ENCODE data around the gene SREBF2.
A peak's percentile ranks its signal among the peaks of the same experiment; 100 is the strongest.

The SREBF2 gene

DNA sequence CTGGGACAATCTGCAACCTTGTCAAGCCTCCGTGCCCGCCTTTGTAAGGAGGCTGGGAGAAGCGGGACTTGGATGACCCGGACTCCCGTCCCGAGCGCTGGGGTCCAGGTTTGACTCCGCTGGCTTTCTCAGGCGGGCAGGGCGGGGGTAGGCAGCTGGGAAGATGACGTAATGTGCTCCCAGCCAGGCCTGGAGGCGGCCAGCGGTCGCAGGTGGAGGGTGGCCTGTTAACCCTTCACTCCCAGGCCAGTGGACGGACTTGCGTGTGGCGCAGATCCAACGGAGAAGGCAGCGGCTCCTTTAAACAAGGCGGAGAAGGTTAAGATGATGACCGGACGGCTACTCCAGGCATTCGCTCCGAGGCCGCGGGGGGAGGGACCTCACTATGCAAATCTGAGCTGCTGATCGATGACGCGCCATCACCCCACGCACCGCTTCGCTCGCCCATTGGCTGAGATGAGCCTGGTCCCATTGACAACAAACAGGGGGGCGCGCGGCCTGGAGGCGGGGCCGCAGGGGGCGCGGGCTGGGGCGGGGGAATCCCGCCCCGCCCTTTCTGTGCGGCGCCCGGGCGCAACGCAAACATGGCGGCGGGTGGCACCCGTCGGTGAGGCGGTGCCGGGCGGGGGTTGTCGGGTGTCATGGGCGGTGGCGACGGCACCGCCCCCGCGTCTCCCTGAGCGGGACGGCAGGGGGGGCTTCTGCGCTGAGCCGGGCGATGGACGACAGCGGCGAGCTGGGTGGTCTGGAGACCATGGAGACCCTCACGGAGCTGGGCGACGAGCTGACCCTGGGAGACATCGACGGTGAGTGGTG lies at the start of gene SREBF2:
Gene SREBF2 (plus strand): TSS at position 553 of the 816 bp plus-strand sequence. CDS start 166 bp downstream, at position 719.
- DNase-seq (ENCODE audit: low read depth, low spot score): peak; percentile 97

DNA sequence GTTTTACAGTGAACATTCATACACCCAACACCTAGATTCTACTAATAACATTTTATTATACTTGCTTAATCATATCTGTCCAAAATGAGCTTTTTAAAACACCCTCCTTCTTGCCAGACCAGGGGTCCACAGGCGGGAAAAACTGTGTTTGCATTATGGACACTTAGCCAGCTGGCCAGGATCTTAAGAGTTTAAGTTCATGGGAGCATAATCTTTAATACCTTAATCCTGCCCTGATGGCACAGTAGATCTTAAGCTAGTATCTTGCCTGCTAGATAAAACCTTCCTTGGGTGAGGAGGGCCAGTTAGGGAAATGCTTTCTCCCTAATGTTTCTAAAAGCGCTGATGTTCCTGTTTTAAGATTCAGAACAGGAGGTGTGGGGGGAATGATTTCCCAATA lies 45.6 kb upstream of the SREBF2 start:
- DNase-seq (ENCODE audit: low read depth, low spot score): no peak

DNA sequence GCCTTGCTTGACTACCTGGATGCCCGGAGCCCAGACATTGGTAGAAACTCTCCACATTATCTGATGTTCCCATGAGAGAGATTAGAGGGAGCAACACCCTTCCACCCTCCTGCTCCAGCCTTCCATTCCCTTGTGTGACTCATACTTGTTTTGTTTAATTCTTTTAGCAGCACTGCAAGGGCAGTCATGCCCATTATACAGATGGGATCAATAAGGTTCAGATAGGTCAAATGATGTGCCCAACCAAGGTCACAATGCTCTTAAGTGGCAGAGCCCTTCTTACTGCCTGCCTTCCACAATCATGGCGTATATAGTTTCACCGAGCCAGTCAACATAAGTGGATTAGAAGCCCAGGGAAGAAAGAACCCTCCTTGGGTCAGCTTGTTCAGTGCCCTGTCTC lies 39.0 kb upstream of the SREBF2 start:
- DNase-seq (ENCODE audit: low read depth, low spot score): no peak

DNA sequence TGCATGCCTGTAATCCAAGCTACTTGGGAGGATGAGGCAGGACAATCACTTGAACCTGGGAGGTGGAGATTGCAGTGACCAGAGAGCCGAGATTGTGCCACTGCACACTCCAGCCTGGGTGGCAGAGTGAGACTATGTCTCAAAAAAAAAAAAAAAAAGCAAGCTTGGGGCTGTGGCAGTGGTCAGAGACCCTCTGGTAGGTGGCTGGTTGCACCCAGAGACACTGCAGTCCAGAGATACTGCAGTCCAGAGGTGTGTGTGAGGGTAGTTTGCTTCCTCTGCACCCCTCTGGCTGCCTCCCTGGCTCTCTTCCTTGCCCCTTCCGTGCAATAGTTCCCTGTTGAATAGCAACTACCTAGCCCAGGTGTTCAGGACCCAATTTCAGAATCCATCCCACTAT lies 34.2 kb upstream of the SREBF2 start:
- DNase-seq (ENCODE audit: low read depth, low spot score): no peak

DNA sequence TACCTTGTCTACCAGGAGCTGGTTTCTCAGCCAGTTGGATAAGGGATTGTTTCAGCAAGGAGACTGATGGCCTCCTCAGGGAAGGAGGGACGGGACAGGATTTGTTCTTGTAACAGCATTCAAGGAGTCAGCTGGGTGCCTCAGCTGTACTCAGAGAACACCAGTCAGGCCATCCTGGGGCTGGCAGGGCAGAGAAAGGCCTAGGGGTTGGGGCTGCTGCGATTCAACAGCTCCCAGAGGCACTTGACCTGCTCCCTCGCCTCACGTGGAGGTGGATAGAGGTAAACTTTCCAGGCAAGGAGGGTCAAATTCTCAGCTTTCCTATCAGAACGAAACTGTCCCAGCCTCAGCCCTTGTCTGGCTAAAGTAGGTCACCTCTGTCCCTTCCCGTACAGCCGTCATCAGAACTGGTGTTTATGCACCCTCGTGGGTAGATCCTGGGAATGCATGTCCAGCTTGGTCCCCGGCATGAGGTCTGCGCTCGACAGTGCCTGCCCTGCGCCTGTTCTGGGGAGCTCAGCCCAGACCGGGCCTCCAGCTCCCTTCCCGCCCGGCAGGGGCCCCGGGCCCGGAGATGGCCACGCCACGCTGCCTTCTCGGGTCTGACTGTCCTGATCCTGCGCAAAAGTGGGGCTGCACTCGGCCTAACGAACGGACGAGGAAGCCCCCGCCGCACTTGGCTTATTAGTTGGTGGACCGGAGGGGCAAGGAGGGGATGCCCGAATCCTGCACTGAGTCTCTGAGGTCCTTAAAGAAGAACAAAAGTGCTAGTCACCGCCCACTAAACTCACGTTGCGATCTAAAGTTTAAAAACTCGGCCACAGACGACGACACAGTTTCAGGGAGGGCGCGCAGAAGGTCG lies 33.2 kb upstream of the SREBF2 start:
- no peak for DNase-seq (ENCODE audit: low read depth, low spot score)

DNA sequence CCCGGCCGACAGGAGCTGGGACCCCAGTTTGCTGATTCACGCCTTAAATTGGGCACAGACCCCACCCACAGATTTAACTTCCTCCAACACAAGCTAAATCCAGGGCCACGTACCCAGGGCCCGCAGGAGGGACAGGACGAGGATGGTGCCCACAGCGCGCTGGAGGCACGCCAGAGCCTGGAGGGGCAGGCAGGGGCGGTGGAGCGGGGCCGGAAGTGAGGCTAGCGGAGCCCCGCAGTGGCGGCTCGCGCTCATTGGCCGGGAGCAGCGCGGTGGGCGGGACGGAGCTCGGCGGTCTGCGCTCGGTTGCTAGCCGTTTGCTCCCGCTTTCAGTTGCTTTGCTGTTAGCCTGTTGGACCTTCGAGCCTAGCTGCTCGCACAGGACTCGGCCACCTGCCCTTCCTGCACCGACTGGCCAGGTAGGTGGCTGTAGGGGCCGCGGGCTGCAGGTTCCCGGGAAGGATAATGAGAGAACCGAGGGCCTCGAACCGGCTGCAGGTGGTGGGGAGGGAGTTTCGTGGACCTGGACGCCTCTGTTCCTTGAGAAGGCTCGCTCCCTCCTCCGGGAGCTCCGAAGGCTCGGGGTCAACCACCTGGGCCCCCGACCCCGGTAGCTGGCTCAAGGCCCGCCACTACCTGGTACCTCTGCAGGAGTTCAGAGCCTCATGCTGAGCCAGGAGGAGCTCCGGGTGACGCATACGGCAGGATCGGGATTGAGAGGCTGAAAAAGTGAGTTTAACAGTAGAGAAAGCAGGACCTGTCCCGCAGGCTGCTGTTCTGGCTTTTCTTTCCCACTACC lies 32.4 kb upstream of the SREBF2 start, which contains the start of gene CCDC134:
Gene CCDC134 (plus strand): TSS at position 332 of the 799 bp plus-strand sequence. CDS start 8,212 bp downstream, outside the sequence.
- DNase-seq (ENCODE audit: low read depth, low spot score): peak; percentile 79

DNA sequence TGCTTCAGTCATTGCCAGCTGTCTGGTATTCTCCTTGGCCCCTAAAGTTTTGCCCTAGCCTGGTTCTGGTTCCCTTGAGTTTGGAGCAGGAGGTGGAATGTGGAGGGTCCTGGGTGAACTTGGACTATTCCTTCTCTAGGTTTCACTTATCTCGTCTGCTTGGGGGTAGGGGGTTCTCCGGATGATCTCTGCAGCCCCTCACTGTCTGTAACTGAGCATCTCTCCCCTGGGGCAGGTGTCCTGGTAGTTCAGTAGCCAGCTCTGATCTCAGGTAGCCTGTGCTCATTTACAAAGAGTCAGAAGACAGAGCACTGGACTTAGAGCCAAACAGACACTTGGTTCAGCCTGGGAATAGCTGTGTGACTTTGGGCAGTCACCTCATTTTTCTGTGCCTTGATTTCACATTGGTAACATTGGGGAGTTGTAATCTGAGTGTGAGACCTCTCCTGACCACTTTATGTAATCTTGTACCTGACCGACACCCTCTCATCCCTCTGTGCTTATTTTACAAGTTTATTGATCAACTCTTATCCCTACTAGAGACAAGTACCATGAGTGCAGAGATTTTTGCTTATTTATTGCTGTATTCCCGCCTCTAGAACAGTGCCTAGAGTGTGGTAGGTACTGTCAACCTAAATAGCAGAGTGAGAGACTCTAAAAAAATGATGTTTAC lies 31.6 kb upstream of the SREBF2 start:
- no peak for DNase-seq (ENCODE audit: low read depth, low spot score)

DNA sequence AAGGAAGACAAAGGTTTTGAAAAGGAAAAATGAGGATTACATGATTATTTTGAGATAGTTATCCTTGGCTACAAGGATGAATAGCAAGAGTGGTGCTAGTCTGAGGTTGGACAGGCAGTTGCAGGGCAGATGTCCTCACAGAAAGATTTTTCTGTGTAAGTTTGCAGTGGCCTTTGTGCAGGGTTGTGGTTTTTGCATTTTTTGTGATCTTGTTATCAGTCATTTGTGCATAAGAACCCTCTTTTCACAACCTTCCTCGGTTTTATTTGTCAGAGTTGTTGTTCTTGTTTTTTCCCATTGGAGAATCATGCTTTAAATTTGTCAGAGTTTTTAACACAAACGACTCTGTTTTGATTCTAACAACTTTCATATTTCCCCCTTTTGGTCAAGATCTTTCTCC lies 31.0 kb upstream of the SREBF2 start:
- DNase-seq (ENCODE audit: low read depth, low spot score): no peak

DNA sequence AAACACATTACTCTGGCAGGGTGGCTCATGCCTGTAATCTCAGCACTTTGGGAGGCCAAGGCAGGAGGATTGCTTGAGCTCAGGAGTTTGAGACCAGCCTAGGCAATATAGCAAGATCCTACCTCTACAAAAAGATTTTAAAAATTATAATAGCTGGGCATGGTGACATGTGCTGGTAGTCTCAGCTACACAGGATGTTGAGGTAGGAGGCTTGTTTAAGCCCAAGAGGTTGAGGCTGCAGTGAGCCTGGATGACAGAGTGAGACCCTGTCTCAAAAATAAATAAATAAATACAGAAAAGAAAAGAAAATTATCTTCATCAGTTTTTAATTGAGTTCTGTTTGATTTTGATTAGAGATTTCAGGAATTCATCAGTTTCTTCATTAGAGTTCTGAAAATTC lies 27.3 kb upstream of the SREBF2 start:
- DNase-seq (ENCODE audit: low read depth, low spot score): no peak

DNA sequence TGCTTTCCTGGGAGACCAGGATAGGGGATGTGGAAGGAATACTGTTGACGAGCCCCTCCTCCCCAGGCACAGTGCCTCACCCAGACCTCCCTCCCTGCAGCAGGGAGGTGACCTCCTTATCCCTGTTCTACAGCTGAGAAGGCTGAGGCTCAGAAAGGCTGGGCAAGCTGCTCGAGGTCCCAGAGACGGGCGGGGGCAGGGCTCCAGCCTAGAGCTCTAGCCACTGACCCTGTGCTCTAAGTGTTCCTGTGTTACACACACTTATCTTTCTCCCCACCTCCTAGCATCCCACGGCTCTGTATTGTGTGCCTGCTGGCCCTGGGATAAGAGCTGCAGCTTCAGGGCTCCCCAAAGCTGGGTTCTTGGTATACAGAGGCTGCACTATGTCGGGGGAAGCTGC lies 24.5 kb upstream of the SREBF2 start:
- DNase-seq (ENCODE audit: low read depth, low spot score): no peak

DNA sequence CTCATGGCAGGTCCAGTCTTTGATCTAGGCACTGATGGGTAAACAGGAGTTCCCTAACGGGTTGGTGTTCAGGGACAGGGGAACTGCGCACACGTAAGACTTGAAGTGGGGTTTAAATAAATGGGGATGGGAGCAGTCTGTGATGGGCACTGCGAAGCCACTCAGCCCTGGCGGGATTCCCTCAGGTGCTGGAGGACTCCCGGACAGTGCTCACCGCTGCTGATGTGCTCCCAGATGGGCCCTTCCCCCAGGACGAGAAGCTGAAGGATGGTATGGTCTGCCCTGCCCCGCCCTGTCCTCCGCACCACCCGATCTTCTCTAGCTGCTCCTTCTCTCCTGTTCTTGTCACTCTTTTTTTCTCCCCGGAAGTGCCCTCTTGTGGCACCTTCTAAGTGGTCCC lies 22.9 kb upstream of the SREBF2 start:
- no peak for DNase-seq (ENCODE audit: low read depth, low spot score)

DNA sequence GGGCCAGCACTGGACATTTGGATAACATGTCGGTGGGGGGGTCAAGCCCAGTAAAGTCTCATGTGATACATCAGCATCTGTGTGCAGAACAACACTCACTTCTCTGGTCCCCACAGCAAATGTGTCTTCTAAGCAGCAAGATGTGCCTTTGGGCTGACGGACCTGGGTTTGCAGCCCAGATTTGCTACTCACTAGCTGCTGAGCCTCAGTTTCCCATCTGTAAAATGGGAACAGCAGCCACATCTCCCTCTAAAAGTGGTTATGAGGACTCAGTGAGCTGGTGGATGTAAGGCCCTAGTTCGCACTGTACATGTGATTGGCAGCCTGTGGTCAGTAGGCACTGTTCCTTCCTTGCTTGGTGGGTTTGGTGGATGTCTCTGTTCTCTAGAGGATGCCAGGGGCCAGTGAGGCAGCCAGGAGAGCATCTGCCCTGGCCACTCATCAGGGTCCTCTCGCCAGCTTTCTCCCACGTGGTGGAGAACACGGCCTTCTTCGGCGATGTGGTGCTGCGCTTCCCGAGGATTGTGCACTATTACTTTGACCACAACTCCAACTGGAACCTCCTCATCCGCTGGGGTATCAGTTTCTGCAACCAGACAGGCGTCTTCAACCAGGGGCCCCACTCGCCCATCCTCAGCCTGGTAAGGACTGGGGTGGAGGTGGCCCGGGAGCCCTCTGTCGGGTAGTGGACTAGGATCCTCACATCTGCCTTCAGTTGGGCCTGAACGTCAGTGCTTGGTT lies 19.9 kb upstream of the SREBF2 start:
- no peak for DNase-seq (ENCODE audit: low read depth, low spot score)

DNA sequence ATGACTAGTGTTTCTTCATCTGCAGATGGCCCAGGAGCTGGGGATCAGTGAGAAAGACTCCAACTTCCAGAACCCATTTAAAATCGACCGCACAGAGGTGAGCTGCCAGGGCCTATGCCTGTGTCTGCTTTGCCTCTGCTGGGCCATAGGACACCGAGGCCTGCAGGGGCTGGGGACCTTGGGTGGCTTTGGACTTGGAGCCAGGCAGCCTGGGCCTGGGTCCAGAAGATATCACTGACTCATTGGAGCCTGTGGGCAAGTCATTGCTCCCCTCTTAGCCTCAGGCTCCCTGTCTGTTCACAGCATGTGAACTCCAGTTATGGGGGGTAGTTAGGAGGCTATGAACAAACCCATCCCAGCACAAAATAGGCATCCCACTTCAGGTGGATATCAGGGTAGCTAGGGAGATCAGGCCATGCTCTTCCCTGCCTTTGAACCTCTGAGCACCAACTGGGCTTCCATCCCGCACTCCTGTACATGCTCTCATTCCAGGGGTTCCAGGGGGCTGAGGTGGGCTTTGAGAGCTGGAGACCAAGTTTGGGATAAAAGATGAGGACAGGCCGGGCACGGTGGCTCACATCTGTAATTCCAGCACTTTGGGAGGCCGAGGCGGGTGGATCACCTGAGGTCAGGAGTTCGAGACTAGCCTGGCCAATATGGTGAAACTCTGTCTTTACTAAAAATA lies 19.0 kb upstream of the SREBF2 start:
- DNase-seq (ENCODE audit: low read depth, low spot score): no peak

DNA sequence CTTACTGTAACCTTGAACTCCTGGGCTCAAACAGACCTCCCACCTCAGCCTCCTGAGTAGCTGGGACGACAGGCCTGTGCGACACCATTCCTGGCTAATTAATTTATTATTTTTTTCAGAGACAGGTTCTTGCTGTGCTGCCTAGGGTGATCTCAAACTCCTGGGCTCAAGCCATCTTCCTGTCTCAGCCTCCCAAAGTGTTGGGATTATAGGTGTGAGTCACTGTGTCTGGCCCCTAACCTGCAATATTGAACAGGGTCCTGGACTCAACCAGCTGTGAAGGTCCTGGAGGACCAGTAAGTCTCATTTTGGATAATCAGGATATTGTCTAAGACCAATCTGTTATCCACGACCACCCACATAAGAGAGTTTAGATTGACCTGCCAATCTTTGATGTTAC lies 17.2 kb upstream of the SREBF2 start:
- DNase-seq (ENCODE audit: low read depth, low spot score): no peak

DNA sequence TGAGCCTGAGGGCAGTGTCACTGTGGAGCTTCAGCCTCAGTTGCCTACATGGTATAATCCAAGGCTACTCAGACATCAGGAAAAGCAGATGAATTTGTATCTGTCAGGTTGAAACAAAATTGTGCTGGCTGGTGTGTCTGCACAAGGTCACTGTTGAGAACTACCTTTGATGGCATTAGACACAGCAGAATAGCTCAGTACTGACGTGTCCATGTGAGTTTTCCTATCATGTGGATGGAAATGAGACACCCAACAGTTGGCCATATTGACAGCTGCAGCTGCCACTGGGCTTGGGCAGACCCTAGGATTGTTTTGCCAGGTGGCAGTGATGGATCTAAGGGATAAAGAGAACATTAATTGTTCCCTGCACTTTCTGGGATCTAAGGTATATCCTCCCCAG lies 16.7 kb upstream of the SREBF2 start:
- no peak for DNase-seq (ENCODE audit: low read depth, low spot score)

DNA sequence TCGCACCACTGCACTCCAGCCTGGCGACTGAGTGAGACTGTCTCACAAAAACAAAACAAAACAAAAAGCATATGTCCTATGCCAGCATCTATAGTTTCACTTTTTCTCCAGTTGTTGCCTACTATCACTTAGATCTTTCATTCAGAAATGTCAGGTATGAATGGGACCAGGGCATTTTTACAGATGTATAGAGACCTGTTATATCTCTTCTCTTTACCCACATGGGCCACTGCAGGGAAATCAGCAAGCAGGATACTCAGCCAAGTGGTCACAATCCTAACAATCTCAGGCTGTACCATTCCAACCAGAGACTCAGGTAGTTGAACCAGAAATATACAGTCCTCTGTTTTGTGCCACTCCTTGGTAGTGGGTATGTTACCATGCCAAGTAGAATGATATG lies 16.0 kb upstream of the SREBF2 start:
- no peak for DNase-seq (ENCODE audit: low read depth, low spot score)

DNA sequence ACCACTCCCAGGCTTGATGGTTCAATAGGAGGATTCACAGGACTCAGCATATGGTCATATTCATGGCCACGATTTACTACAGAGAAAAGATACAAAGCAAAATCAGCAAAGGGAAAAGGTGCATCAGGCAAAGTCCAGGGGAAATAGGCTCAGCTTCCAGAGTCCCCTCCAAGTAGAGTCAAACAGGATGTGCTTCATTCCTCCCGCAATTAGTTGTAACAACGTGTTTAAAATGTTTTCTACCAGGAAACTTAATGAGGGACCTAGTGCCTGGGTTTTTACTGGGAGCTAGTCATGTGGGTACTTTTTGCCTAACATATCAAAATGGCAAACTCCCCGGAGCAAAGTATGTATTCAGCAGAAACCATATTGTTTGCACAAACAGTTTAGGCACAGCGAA lies 14.9 kb upstream of the SREBF2 start:
- DNase-seq (ENCODE audit: low read depth, low spot score): no peak

DNA sequence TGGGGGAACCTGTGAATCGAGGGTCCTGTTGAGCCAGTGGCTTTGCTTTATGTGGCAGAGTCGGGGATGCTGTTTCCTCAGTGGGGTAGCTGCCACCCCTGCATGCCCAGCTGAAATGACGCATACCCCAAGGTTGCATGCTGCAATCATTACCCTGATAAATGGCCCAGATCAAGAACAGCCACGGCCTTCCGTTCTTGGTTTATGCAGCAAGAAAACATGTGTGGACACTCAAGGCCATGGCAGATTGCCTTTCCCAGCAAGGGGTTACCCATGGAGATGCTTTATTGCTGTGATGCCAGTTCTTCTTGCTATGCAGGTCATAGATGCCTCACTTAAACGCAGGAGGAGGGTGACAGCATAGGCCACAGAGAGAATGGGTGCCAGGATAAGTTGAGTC lies 14.3 kb upstream of the SREBF2 start:
- no peak for DNase-seq (ENCODE audit: low read depth, low spot score)

DNA sequence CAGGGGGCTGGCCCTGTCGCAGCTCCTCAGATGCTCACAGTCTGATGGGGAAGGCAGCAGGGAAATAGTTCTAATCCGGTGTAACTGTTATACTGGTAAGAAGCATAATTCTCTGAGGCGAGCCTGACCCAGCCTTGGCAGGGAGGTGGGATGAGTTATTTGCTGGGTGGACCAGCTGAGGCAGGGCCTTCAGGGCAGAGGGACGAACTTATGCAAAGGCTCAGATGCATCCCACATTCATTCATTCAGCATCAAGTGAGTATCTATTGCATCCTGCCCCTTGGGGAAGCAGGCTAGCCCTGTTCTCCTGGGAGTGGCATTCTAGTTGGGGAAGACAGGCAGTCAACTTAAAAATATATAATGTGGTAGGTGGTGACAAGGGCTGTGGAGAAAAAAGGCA lies 13.6 kb upstream of the SREBF2 start:
- DNase-seq (ENCODE audit: low read depth, low spot score): no peak

DNA sequence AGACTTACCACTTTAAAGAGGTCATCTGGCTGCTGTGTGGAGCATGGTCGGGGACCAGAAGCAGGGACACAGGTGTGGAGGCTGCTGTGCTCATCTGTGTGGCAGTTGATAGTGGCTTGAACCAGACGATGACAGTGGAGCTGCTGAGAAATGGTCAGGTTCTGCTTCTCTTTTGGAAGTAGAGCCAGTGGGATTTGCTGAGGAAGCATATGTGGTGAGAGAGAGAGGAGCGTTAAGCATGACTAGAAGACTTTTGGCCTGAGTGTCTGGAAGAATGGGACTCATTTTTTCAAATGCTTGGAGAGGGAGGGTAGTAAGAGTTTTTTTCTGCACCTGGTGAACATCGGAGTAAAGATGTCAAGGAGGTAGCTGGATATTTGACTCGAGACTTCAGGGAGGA lies 12.5 kb upstream of the SREBF2 start:
- DNase-seq (ENCODE audit: low read depth, low spot score): no peak
